Measurements from ENCODE around the gene EXOC4. TPM values are rescaled to one million over a fixed set of nuclear protein-coding genes. Genes with fewer than 3 reads are reported as not detected.

EXOC4 gene
- total RNA-seq, 2 donors from 2014 or later: 106 to 115 TPM

- Mint-ChIP-seq H3K4me1 (peaks cover 22% of the 10 kb centered on the region), H3K36me3 (ENCODE audit: low read depth) (no peaks in the 10 kb centered on the region), H3K27me3 (ENCODE audit: insufficient read depth) (no peaks in the 10 kb centered on the region), H3K4me3 (no peak overlapping the region), H3K27ac (no peak overlapping the region), H3K9me3 (peaks cover 3% of the 10 kb centered on the region)
- no peak overlapping the region for H3K9ac ChIP-seq (ENCODE audit: extremely low read depth, low read length, poor library complexity, severe bottlenecking)
- no peaks in the 10 kb centered on the region for H3K36me3 ChIP-seq (ENCODE audit: control insufficient read depth, insufficient read depth, low read length)
- WGBS, 2 experiments (ENCODE audit: insufficient coverage in 1 of 2, insufficient read length in 1 of 2): 93 to 94% methylated on average over 2 to 3 of the region's 3 CpGs
- H3K27ac ChIP-seq (ENCODE audit: low read depth, low read length): no peak overlapping the region
- no peaks in the 10 kb centered on the region for H3K9me3 ChIP-seq (ENCODE audit: control insufficient read depth, low read length)
- TF ChIP-seq CTCF (conservative IDR thresholded peaks at IDR 0.05): no peak
- no peak overlapping the region for H3K4me3 ChIP-seq (ENCODE audit: low read length)
- no peaks in the 10 kb centered on the region for H3K4me1 ChIP-seq (ENCODE audit: control insufficient read depth, insufficient read depth, low read length)
- H3K27me3 ChIP-seq (ENCODE audit: control insufficient read depth, insufficient read depth, low read length, poor library complexity, severe bottlenecking): no peaks in the 10 kb centered on the region
- DNase-seq: no peak
These were observed 397.2 kb downstream of the EXOC4 start for GRCh38 chr7:133650069-133650468.

GRCh38 chr7:133650487-133651300 is 397.8 kb downstream of the EXOC4 start:
- no peak for DNase-seq
- 95% methylated on average over 5 of the region's 5 CpGs; no CpG with 5 or more reads in 1 of the 2 experiments for WGBS, 2 experiments (ENCODE audit: insufficient coverage in 1 of 2, insufficient read length in 1 of 2)
- H3K9me3 ChIP-seq (ENCODE audit: control insufficient read depth, low read length): no peaks in the 10 kb centered on the region
- H3K4me3 Mint-ChIP-seq: no peak overlapping the region
- no peak overlapping the region for H3K9ac ChIP-seq (ENCODE audit: extremely low read depth, low read length, poor library complexity, severe bottlenecking)
- no peaks in the 10 kb centered on the region for H3K27me3 Mint-ChIP-seq (ENCODE audit: insufficient read depth)
- no peaks in the 10 kb centered on the region for H3K4me1 ChIP-seq (ENCODE audit: control insufficient read depth, insufficient read depth, low read length)
- no peaks in the 10 kb centered on the region for H3K36me3 ChIP-seq (ENCODE audit: control insufficient read depth, insufficient read depth, low read length)
- no peaks in the 10 kb centered on the region for H3K27me3 ChIP-seq (ENCODE audit: control insufficient read depth, insufficient read depth, low read length, poor library complexity, severe bottlenecking)
- H3K9me3 Mint-ChIP-seq: no peaks in the 10 kb centered on the region
- no peak overlapping the region for H3K27ac ChIP-seq (ENCODE audit: low read depth, low read length)
- H3K27ac Mint-ChIP-seq: no peak overlapping the region
- H3K4me1 Mint-ChIP-seq: peaks cover 18% of the 10 kb centered on the region
- no peak for TF ChIP-seq CTCF (conservative IDR thresholded peaks at IDR 0.05)
- H3K36me3 Mint-ChIP-seq (ENCODE audit: low read depth): no peaks in the 10 kb centered on the region
- H3K4me3 ChIP-seq (ENCODE audit: low read length): no peak overlapping the region

GRCh38 chr7:133652547-133652946 is 399.7 kb downstream of the EXOC4 start:
- Mint-ChIP-seq H3K9me3 (no peaks in the 10 kb centered on the region), H3K4me1 (peaks cover 6% of the 10 kb centered on the region), H3K36me3 (ENCODE audit: low read depth) (no peaks in the 10 kb centered on the region), H3K27me3 (ENCODE audit: insufficient read depth) (no peaks in the 10 kb centered on the region), H3K4me3 (no peak overlapping the region), H3K27ac (no peak overlapping the region)
- Histone ChIP-seq H3K36me3 (ENCODE audit: control insufficient read depth, insufficient read depth, low read length) (no peaks in the 10 kb centered on the region), H3K4me1 (ENCODE audit: control insufficient read depth, insufficient read depth, low read length) (no peaks in the 10 kb centered on the region), H3K27me3 (ENCODE audit: control insufficient read depth, insufficient read depth, low read length, poor library complexity, severe bottlenecking) (no peaks in the 10 kb centered on the region), H3K4me3 (ENCODE audit: low read length) (no peak overlapping the region), H3K9me3 (ENCODE audit: control insufficient read depth, low read length) (no peaks in the 10 kb centered on the region), H3K27ac (ENCODE audit: low read depth, low read length) (no peak overlapping the region), H3K9ac (ENCODE audit: extremely low read depth, low read length, poor library complexity, severe bottlenecking) (no peak overlapping the region)
- TF ChIP-seq CTCF (conservative IDR thresholded peaks at IDR 0.05): no peak
- DNase-seq: no peak
- WGBS, 2 experiments (ENCODE audit: insufficient coverage in 1 of 2, insufficient read length in 1 of 2): 90 to 100% methylated on average over 1 to 3 of the region's 3 CpGs
